GM12878 (cell line): ENCODE measurements around the gene FOXG1. TPM values are rescaled to one million over a fixed set of nuclear protein-coding genes. Genes with fewer than 3 reads are reported as not detected.

Source experiments
- ATAC-seq: fragments of 200-7000 bp; cut with Tn5 transposase; 3 replicates; pipeline ENCODE4 v1.9.1; 2020; ENCODE audit warnings: mild to moderate bottlenecking, moderate library complexity
- BruUV-seq: library from RNA; stranded (reverse); fragments of 400-500 nt; replicated peaks from 2 replicates; lab custom pipeline; 2021; lab: Mats Ljungman, UMichigan
- CTCF ChIA-PET: fragments of 300-600 bp; sonication (Branson Sonifier 250); formaldehyde crosslinking; extraction: SDS; loops from one replicate; lab custom pipeline; 2021; ENCODE audit warnings: inconsistent platforms; lab: Yijun Ruan, JAX
- POLR2A ChIA-PET: fragments of 350-600 bp; formaldehyde crosslinking; extraction: SDS; loops from one replicate; lab custom pipeline; 2021; ENCODE audit warnings: inconsistent platforms; lab: Charles Lee
- RAD21 ChIA-PET: fragments of 300-600 bp; sonication (Branson Sonifier 250); formaldehyde crosslinking; loops from one replicate; lab custom pipeline; 2023; ENCODE audit warnings: antibody characterized with exemption; ENCODE audit not compliant: unreplicated experiment; lab: Charles Lee
- SMC1A ChIA-PET: fragments of 300-600 bp; sonication (Branson Sonifier 250); formaldehyde crosslinking; loops from one replicate; lab custom pipeline; 2023; ENCODE audit not compliant: unreplicated experiment, uncharacterized antibody; lab: Charles Lee
- DNase-seq: peaks from one replicate; pipeline ENCODE4 v3.0.0-alpha.2; 2011; ENCODE audit warnings: low read depth, low spot score
- FAIRE-seq: peaks from 3 replicates; lab custom pipeline; 2011; peaks lifted over from hg19 to GRCh38; lab: Jason Lieb, UNC
- H2AFZ ChIP-seq: 2 replicates; pipeline ENCODE4 v1.6.0; 2011; ENCODE audit warnings: low read depth, low read length, control low read depth; ENCODE audit not compliant: control insufficient read depth
- H3K27ac ChIP-seq: 2 replicates; pipeline ENCODE4 v1.5.1; 2011; ENCODE audit warnings: control low read depth; ENCODE audit not compliant: control insufficient read depth, insufficient read depth
- H3K27me3 ChIP-seq, 2 experiments: replicated peaks in 1 of 2; 2 replicates each; pipeline versions ENCODE4 v1.6.0 to v1.6.1; 2011; ENCODE audit warnings: low read length in 1 of 2; ENCODE audit not compliant: control insufficient read depth in 2 of 2, insufficient read depth in 2 of 2
- H3K36me3 ChIP-seq, 2 experiments: 2 replicates each; pipeline ENCODE4 v1.5.1; 2011; ENCODE audit warnings: low read length in 1 of 2; ENCODE audit not compliant: control insufficient read depth in 2 of 2, insufficient read depth in 2 of 2
- H3K4me1 ChIP-seq: 2 replicates; pipeline ENCODE4 v1.6.1; 2011; ENCODE audit warnings: mild to moderate bottlenecking, low read length, moderate library complexity, mixed read lengths; ENCODE audit not compliant: control insufficient read depth, insufficient read depth
- H3K4me2 ChIP-seq: 2 replicates; pipeline ENCODE4 v1.6.0; 2011; ENCODE audit warnings: control low read depth; ENCODE audit not compliant: control insufficient read depth, insufficient read depth
- H3K4me3 ChIP-seq: fragments of 200-600 bp; sonication (generic); 2 replicates; pipeline ENCODE4 v1.5.1; 2016
- H3K79me2 ChIP-seq: 2 replicates; pipeline ENCODE4 v1.6.0; 2011; ENCODE audit warnings: low read length; ENCODE audit not compliant: control insufficient read depth, insufficient read depth
- H3K9ac ChIP-seq: 2 replicates; pipeline ENCODE4 v1.8.0; 2011; ENCODE audit warnings: low read length, control low read depth, mixed read lengths; ENCODE audit not compliant: control insufficient read depth, insufficient read depth
- H3K9me3 ChIP-seq: replicated peaks from 3 replicates; pipeline ENCODE4 v1.5.1; 2011; ENCODE audit warnings: mild to moderate bottlenecking, low read length; ENCODE audit not compliant: control insufficient read depth, insufficient read depth
- H4K20me1 ChIP-seq: 2 replicates; pipeline ENCODE4 v1.6.0; 2011; ENCODE audit not compliant: control insufficient read depth, insufficient read depth
- GABPA ChIP-seq: IDR thresholded peaks from 2 replicates; pipeline ENCODE4 v1.6.1; 2014; ENCODE audit warnings: antibody characterized with exemption, low read depth, mild to moderate bottlenecking, inconsistent platforms
- HSF1 ChIP-seq: fragments of 150-350 bp; IDR thresholded peaks from 2 replicates; pipeline ENCODE4 v1.6.1; 2014; ENCODE audit warnings: mild to moderate bottlenecking, low read depth, low read length
- IRF4 ChIP-seq: IDR thresholded peaks from 2 replicates; pipeline ENCODE4 v1.6.1; 2011; ENCODE audit warnings: low read depth, low read length
- SRF ChIP-seq, 2 experiments: IDR thresholded peaks; 2 replicates each; pipeline ENCODE4 v1.6.1; 2011; ENCODE audit warnings: low read depth in 2 of 2, low read length in 2 of 2, mild to moderate bottlenecking in 1 of 2, moderate library complexity in 1 of 2
- TBL1XR1 ChIP-seq: IDR thresholded peaks from 2 replicates; pipeline ENCODE4 v1.6.1; 2012; ENCODE audit warnings: low read depth, low read length, improper control_type of control experiment
- WGBS: methylation state at CpG from one replicate; pipeline ENCODE4 v1.1.6; 2016; ENCODE audit warnings: low lambda C conversion rate; ENCODE audit not compliant: insufficient replicate concordance, insufficient coverage; ENCODE audit errors: missing lambda C conversion rate; 5-methylcytosine and 5-hydroxymethylcytosine counted together
- in situ Hi-C: fragments of 300-500 bp; cut with MboI; formaldehyde crosslinking; loops from 9 replicates; pipeline ENCODE4 v1.14.3; 2018; ENCODE audit warnings: mixed read lengths
- intact Hi-C: fragments of 100-400 bp; cut with micrococcal nuclease; formaldehyde crosslinking; loops from one replicate; pipeline ENCODE4 v1.14.2; 2022; ENCODE audit not compliant: unreplicated experiment
- polyA plus RNA-seq, 11 experiments: library from polyadenylated mRNA; depleted of rRNA in 4 of 11; unstranded in 6 of 11; stranded (reverse) in 5 of 11; fragments of >200 nt; fragmentation: Nextera tagmentation in 4 of 11; fragmentation: Illumina TruSeq in 1 of 11; extraction: Ambion mirVana in 4 of 11; extraction: Trizol in 1 of 11; gene quantifications; 1 replicate in 1 of 11; 2 replicates in 10 of 11; pipeline versions ENCODE4 v1.2.1 to v1.2.3, GENCODE V29; 2011 to 2016; ENCODE audit warnings: inconsistent platforms in 2 of 11, missing spikeins in 2 of 11, low read depth in 1 of 11
- total RNA-seq, 4 experiments: library from RNA; depleted of rRNA in 3 of 4; stranded (reverse); fragments of >200 nt in 3 of 4; fragmentation: Illumina TruSeq in 1 of 4; extraction: Trizol in 1 of 4; gene quantifications; 2 replicates each; pipeline versions ENCODE4 v1.2.1 to v1.2.3, GENCODE V29; 2013 to 2021

Gene FOXG1
- total and polyA plus RNA-seq, 10 of the 15 experiments (the other 5 are each of a cell fraction or from before 2014, with no cell fraction given) = 0.04 to 0.44 (median 0.06) TPM; not detected in 1

- no peak for TF ChIP-seq HSF1
- TF ChIP-seq GABPA = peak; percentile 55; the same call in 1 of the 2 replicates
- no peak for TF ChIP-seq TBL1XR1
- no peak for TF ChIP-seq IRF4
Observed at GRCh38 chr14:28785096-28785952, 18.7 kb downstream of the FOXG1 start (continued).

DNA sequence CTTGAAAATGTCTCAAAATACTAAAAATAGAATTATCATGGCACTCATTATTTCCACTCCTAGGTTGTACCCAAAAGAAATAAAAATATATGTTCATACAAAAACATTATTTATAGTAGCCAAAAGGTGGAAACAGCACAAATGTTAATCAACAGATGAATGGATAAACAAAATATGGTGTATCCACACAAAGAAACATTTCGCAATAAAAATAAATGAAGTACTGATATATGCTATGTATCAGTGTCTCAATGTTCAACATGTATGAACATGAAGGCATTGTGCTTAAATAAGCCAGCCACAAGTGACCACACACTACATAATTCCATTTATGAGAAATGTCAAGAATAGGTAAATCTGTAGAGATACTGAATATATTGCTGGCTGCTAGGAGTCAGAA is 40.9 kb downstream of the FOXG1 start:
- POLR2A ChIA-PET = no interaction called here
- no peaks in the 10 kb centered on the region for H3K79me2 ChIP-seq
- no peaks in the 10 kb centered on the region for H3K36me3 ChIP-seq
- no peak overlapping the region for H3K4me3 ChIP-seq
- H3K27ac ChIP-seq = no peak overlapping the region
- SMC1A ChIA-PET = no interaction called here
- no peaks in the 10 kb centered on the region for H3K4me1 ChIP-seq
- intact Hi-C loops = no loop called here
- H3K9me3 ChIP-seq = no peaks in the 10 kb centered on the region
- DNase-seq (no peak), FAIRE-seq (no peak), ATAC-seq (no peak)
- 6% methylated on average over 1 of the region's 1 CpG for WGBS
- H2AFZ ChIP-seq = no peak overlapping the region
- BruUV-seq = no TSS peak
- CTCF ChIA-PET = no interaction called here
- no peaks in the 10 kb centered on the region for H4K20me1 ChIP-seq
- H3K9ac ChIP-seq = no peak overlapping the region
- no peak for TF ChIP-seq SRF (IDR thresholded peaks at IDR 0.05; ENCODE audit: low read depth in 2 of 2, low read length in 2 of 2)
- RAD21 ChIA-PET = no interaction called here
- no peak overlapping the region for H3K4me2 ChIP-seq
- in situ Hi-C loops = no loop called here
- no peaks in the 10 kb centered on the region for H3K27me3 ChIP-seq
